ENCODE data around the gene JAK3. TPM values are rescaled to one million over a fixed set of nuclear protein-coding genes. Genes with fewer than 3 reads are reported as not detected.
A peak's percentile ranks its signal among the peaks of the same experiment; 100 is the strongest.

JAK3 gene
- total and polyA plus RNA-seq, 2 of the 13 experiments (the other 11 are each of a cell fraction or from before 2014, with no cell fraction given), result 3.4 to 18.6 TPM

DNA sequence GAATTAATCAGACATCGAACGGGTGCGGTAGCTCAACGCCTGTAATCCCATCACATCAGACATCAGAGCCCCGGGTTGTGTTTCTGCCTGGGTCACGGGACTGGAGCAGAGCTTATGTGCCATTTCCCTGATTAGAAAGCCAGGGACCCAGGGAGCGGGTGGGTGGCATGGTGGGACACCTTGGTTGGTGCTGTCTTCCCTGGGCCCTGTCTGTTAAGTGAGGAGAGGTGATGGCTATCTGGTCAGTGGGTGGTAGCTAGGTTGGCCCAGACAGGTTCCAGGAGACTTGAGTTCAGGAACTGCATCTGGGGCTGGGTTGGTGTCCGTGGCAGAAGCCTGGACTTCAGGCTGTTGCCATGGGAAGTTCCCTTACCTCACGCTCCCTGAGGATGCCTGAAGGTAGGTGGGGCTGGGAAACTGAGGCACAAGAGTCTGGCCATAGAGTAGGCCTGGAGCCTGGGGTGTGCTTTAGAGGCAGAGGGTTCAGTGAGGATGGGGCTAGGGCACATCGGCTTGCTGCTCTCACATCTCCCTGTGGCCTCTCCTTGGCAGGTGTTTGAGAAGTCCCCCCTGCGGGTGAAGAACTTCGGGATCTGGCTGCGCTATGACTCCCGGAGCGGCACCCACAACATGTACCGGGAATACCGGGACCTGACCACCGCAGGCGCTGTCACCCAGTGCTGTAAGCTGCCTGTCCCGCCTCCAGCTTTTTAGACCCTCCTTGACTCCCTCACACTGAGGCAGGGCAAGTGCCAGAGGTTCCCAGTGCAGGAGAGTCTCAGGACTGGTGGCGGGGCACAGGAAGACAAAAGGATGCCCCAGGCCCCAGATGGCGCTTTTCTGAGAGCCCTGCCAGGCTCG lies 14.0 kb upstream of the JAK3 start:
- intact Hi-C loops (cut with micrococcal nuclease; ENCODE audit: unreplicated experiment), result no loop called here
- CTCF ChIA-PET (ENCODE audit: low intra/inter-chr PET ratio, low total read pairs), result no interaction called here
- TF ChIP-seq ZSCAN12 (CRISPR knock-in tag; IDR thresholded peaks at IDR 0.05), result no peak
- peak; percentile 35 to 38; a peak in 1 of 4 replicates for TF ChIP-seq POLR2A (IDR thresholded peaks at IDR 0.05; ENCODE audit: insufficient read depth in 1 of 2, low read depth in 2 of 2, low read length in 2 of 2)
- no peak for TF ChIP-seq ZNF549 (CRISPR knock-in tag; IDR thresholded peaks at IDR 0.05)
- TF ChIP-seq, protein P1, sequence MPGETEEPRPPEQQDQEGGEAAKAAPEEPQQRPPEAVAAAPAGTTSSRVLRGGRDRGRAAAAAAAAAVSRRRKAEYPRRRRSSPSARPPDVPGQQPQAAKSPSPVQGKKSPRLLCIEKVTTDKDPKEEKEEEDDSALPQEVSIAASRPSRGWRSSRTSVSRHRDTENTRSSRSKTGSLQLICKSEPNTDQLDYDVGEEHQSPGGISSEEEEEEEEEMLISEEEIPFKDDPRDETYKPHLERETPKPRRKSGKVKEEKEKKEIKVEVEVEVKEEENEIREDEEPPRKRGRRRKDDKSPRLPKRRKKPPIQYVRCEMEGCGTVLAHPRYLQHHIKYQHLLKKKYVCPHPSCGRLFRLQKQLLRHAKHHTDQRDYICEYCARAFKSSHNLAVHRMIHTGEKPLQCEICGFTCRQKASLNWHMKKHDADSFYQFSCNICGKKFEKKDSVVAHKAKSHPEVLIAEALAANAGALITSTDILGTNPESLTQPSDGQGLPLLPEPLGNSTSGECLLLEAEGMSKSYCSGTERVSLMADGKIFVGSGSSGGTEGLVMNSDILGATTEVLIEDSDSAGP (CRISPR knock-in tag; IDR thresholded peaks at IDR 0.05; ENCODE audit: borderline replicate concordance), result 0 out of 2 replicates have a peak, but pooled peaks have one; percentile 6
- TF ChIP-seq ZNF572 (CRISPR knock-in tag; IDR thresholded peaks at IDR 0.05), result no peak
- TF ChIP-seq RBFOX2 (IDR thresholded peaks at IDR 0.05; ENCODE audit: low read depth, low read length), result 0 out of 2 replicates have a peak, but pooled peaks have one; percentile 29
- no peak for TF ChIP-seq ZNF724P (CRISPR knock-in tag; IDR thresholded peaks at IDR 0.05; ENCODE audit: borderline replicate concordance)
- no peak for TF ChIP-seq RARG (CRISPR knock-in tag; IDR thresholded peaks at IDR 0.05; ENCODE audit: low read depth)
- TF ChIP-seq, protein P2, sequence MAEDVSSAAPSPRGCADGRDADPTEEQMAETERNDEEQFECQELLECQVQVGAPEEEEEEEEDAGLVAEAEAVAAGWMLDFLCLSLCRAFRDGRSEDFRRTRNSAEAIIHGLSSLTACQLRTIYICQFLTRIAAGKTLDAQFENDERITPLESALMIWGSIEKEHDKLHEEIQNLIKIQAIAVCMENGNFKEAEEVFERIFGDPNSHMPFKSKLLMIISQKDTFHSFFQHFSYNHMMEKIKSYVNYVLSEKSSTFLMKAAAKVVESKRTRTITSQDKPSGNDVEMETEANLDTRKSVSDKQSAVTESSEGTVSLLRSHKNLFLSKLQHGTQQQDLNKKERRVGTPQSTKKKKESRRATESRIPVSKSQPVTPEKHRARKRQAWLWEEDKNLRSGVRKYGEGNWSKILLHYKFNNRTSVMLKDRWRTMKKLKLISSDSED (CRISPR knock-in tag; IDR thresholded peaks at IDR 0.05), result no peak
- TF ChIP-seq UBTF (CRISPR knock-in tag; IDR thresholded peaks at IDR 0.05), result 0 out of 2 replicates have a peak, but pooled peaks have one; percentile 7
- no peak for TF ChIP-seq NFYB (CRISPR knock-in tag; IDR thresholded peaks at IDR 0.05)
- peak; percentile 8; the same call in 1 of the 2 replicates for TF ChIP-seq ZNF687 (CRISPR knock-in tag; IDR thresholded peaks at IDR 0.05)
- 0 out of 2 replicates have a peak, but pooled peaks have one; percentile 34 for TF ChIP-seq NRL (CRISPR knock-in tag; IDR thresholded peaks at IDR 0.05; ENCODE audit: borderline replicate concordance)
- no peak for TF ChIP-seq TCF7 (IDR thresholded peaks at IDR 0.05; ENCODE audit: low read depth)

More for the DNA sequence above, 14.0 kb upstream of the JAK3 start:
- peaks cover 27% of the 10 kb centered on the region for H3K79me2 ChIP-seq (ENCODE audit: insufficient read depth, low read length)
- POLR2A ChIA-PET, result interaction anchor here (1.2 to 1.6 kb wide), 3 partner anchors 15 to 256 kb away, joined by 3 to 4 read pairs (median 3); no protein-coding TSS in a partner anchor
- H3K4me1 ChIP-seq (ENCODE audit: insufficient read depth, low read length), result peaks cover 35% of the 10 kb centered on the region
- WGBS (ENCODE audit: low lambda C conversion rate), result 72% methylated on average over 8 of the region's 23 CpGs
- peak overlapping the region; percentile 82 for H3K4me2 ChIP-seq (ENCODE audit: low read depth, low read length)
- H3K36me3 ChIP-seq (replicated peaks in 1 of 2; ENCODE audit: control insufficient read depth in 1 of 2, insufficient read depth in 2 of 2, low read length in 2 of 2), result peaks cover 14 to 33% of the 10 kb centered on the region in 2 experiments
- peaks cover 55% of the 10 kb centered on the region for H4K20me1 ChIP-seq (ENCODE audit: insufficient read depth, low read length)
- peak overlapping the region; percentile 82 for H3K27ac ChIP-seq (ENCODE audit: extremely low read length, insufficient read depth, low read length)
- no peak for FAIRE-seq
- no peaks in the 10 kb centered on the region; a peak in 1 of 5 replicates for H3K27me3 ChIP-seq (ENCODE audit: control insufficient read depth in 1 of 2, insufficient read depth in 2 of 2, low read length in 2 of 2)
- H3K9ac ChIP-seq (ENCODE audit: insufficient read depth, low read depth, low read length), result peak overlapping the region; percentile 99
- in situ Hi-C loops (cut with HindIII; ENCODE audit: extremely low pct_ligation_motif_present, low pct_unique_long_range_greater_than_20kb), result no loop called here
- H3K4me3 ChIP-seq (replicated peaks in 1 of 3; ENCODE audit: insufficient read depth in 1 of 3, low read depth in 2 of 3, low read length in 3 of 3), result peak overlapping the region; percentile 91 to 97 (median 96)
- BruUV-seq (replicated peaks), result no TSS peak
- no peak for ATAC-seq
- DNase-seq (ENCODE audit: low spot score), result no peak
- no peak overlapping the region for H2AFZ ChIP-seq (ENCODE audit: low read length)
- H3K9me3 ChIP-seq (ENCODE audit: low read length), result no peaks in the 10 kb centered on the region
